Heart right ventricle (tissue), 16 donors: ENCODE results near the gene HS6ST3. TPM values are rescaled to one million over a fixed set of nuclear protein-coding genes. Genes with fewer than 3 reads are reported as not detected.

ENCODE experiments used
- ATAC-seq, 8 donors: fragments of 200-7000 bp; cut with Tn5 transposase; one replicate each; pipeline ENCODE4 v1.9.1; 2020; ENCODE audit warnings: mild to moderate bottlenecking in 8 of 8, moderate library complexity in 8 of 8, moderate number of reproducible peaks in 1 of 8
- DNase-seq, 2 donors: peaks; one replicate each; pipeline ENCODE4 v3.0.0-alpha.2; 2020
- H3K27ac ChIP-seq, 10 donors: fragments of 200-600 bp; sonication (generic) in 2 of 10; one replicate each; pipeline versions ENCODE4 v1.5.0 to v1.8.0; 2020 to 2022; ENCODE audit warnings: mild to moderate bottlenecking in 3 of 10
- H3K27me3 ChIP-seq, 7 donors: fragments of 200-600 bp; one replicate each; pipeline ENCODE4 v1.8.0; 2021 to 2022; ENCODE audit warnings: mild to moderate bottlenecking in 2 of 7
- H3K36me3 ChIP-seq, 9 donors: fragments of 200-600 bp; sonication (generic) in 1 of 9; one replicate each; pipeline versions ENCODE4 v1.5.0 to v1.8.0; 2020 to 2022; ENCODE audit warnings: mild to moderate bottlenecking in 2 of 9
- H3K4me1 ChIP-seq, 9 donors: fragments of 200-600 bp; sonication (generic) in 1 of 9; one replicate each; pipeline versions ENCODE4 v1.5.0 to v1.8.0; 2020 to 2022; ENCODE audit warnings: mild to moderate bottlenecking in 4 of 9
- H3K4me3 ChIP-seq, 10 donors: fragments of 200-600 bp; sonication (generic) in 2 of 10; one replicate each; pipeline versions ENCODE4 v1.5.0 to v1.8.0; 2020 to 2022; ENCODE audit warnings: mild to moderate bottlenecking in 7 of 10, moderate library complexity in 2 of 10
- H3K9me3 ChIP-seq, 11 donors: fragments of 200-600 bp in 10 of 11; sonication (generic) in 2 of 11; one replicate each; pipeline versions ENCODE4 v1.5.0 to v1.8.0; 2013 to 2022; ENCODE audit warnings: mild to moderate bottlenecking in 2 of 11, control low read depth in 1 of 11, moderate library complexity in 1 of 11
- CTCF ChIP-seq, 9 donors: fragments of 200-600 bp; sonication (generic) in 2 of 9; IDR thresholded peaks; one replicate each; pipeline versions ENCODE4 v1.5.0 to v1.8.0; 2021 to 2022; ENCODE audit warnings: antibody characterized with exemption in 9 of 9, mild to moderate bottlenecking in 5 of 9, moderate library complexity in 1 of 9
- WGBS, 2 donors: extraction: QIAGEN DNeasy Blood & Tissue Kit; methylation state at CpG; one replicate each; pipeline ENCODE4 v1.1.7; 2013; ENCODE audit warnings: inconsistent platforms in 1 of 2; 5-methylcytosine and 5-hydroxymethylcytosine counted together
- intact Hi-C, 10 donors: fragments of 100-400 bp; cut with DNase I; formaldehyde crosslinking; loops; one replicate each; pipeline versions ENCODE4 v1.11.1 to v1.14.2; 2022
- polyA plus RNA-seq, 2 donors: library from polyadenylated mRNA; stranded (reverse); fragments of 200-250 nt; gene quantifications; one replicate each; pipeline ENCODE4 v1.2.3, GENCODE V29; 2013
- total RNA-seq, 10 donors: library from RNA; stranded (reverse); fragmentation: NEBNext Ultra II Directional in 3 of 10; extraction: Animal tissue kit (Norgen Biotek cat#: 25700) in 3 of 10; gene quantifications; one replicate each; pipeline versions ENCODE4 v1.2.1 to v1.2.4, GENCODE V29; 2021 to 2023
- donor health status: Arrhythmogenic right ventricular cardiomyopathy.
- donor health status: ischemic (EF 13 %, LVEDD 7.1; RV severe dilation, severe dysfunction).
- donor health status: healthy with polysubstance abuse.
- donor health status: DM: no; HTN: yes; CAD: no.
- donor health status: DM: no; HTN: no; CAD: no.
- donor health status: ischemic (EF 25% LVEDD 6.9; RV normal size, moderate dysfunction).
- donor health status: ischemic (EF 25% LVEDD 5.7; RV mildly dilated, moderate dysfunction).
- donor health status: healthy.
- donor health status: DM: yes; HTN: yes; CAD: no.
- donor health status: Ischemic cardiomyopathy.
- donor health status: ischemic (EF 35%, LVEDD 5.7; RV mildly dilated, moderate dysfunction).
- donor health status: nonischemic (EF 11% LVEDD 7.7; RV severe dilation, severe dysfunction).
- donor health status: DM: yes; HTN: yes; CAD: no.
- donor health status: PGD.
- donor health status: ischemic (EF 29% LVEDD 5.4; RV normal size, mild dysfunction).
- donor health status: nonischemic (EF 23%, LVEDD 6.1; RV moderate dilation, normal function).

HS6ST3 gene
- total and polyA plus RNA-seq, 12 donors: 0.01 to 7.6 (median 1.2) TPM

GRCh38 chr13:96179309-96179708, 89.4 kb downstream of the HS6ST3 start:
- Histone ChIP-seq H3K36me3 (no peaks in the 10 kb centered on the region), H3K27me3 (peaks cover 0 to 3% (median 0%) of the 10 kb centered on the region in 7 donors), H3K27ac (no peak overlapping the region), H3K4me3 (no peak overlapping the region), H3K4me1 (no peaks in the 10 kb centered on the region), H3K9me3 (no peaks in the 10 kb centered on the region)
- ATAC-seq (no peak), DNase-seq (no peak)
- 63% methylated on average over 5 of the region's 5 CpGs for WGBS, 2 donors
- intact Hi-C loops: no loop called here
- TF ChIP-seq CTCF (IDR thresholded peaks at IDR 0.05): no peak

- intact Hi-C loops: no loop called here
- TF ChIP-seq CTCF (IDR thresholded peaks at IDR 0.05): no peak
- no peaks in the 10 kb centered on the region for H3K36me3 ChIP-seq
- no peaks in the 10 kb centered on the region for H3K27me3 ChIP-seq
- ATAC-seq (no peak), DNase-seq (no peak)
- H3K27ac ChIP-seq: no peak overlapping the region
- H3K4me3 ChIP-seq: no peak overlapping the region
- no peaks in the 10 kb centered on the region for H3K4me1 ChIP-seq
- 60 to 65% methylated on average over 5 of the region's 5 CpGs for WGBS, 2 donors
- no peaks in the 10 kb centered on the region for H3K9me3 ChIP-seq
Observed at GRCh38 chr13:96181911-96182310, 92.0 kb downstream of the HS6ST3 start.

- Histone ChIP-seq H3K4me3 (no peak overlapping the region), H3K27ac (no peak overlapping the region), H3K9me3 (no peaks in the 10 kb centered on the region), H3K27me3 (no peaks in the 10 kb centered on the region), H3K4me1 (no peaks in the 10 kb centered on the region), H3K36me3 (no peaks in the 10 kb centered on the region)
- no peak for TF ChIP-seq CTCF (IDR thresholded peaks at IDR 0.05)
- WGBS, 2 donors: 85 to 88% methylated on average over 6 of the region's 6 CpGs
- intact Hi-C loops: no loop called here
- DNase-seq: no peak
- no peak for ATAC-seq
Observed at GRCh38 chr13:96185818-96186217, 95.9 kb downstream of the HS6ST3 start.

GRCh38 chr13:96191367-96191766, 101.5 kb downstream of the HS6ST3 start:
- ATAC-seq: no peak
- no peaks in the 10 kb centered on the region for H3K9me3 ChIP-seq
- DNase-seq: no peak
- H3K27me3 ChIP-seq: peaks cover 0 to 6% (median 0%) of the 10 kb centered on the region in 7 donors
- intact Hi-C loops: no loop called here
- no peaks in the 10 kb centered on the region for H3K4me1 ChIP-seq
- no peak for TF ChIP-seq CTCF (IDR thresholded peaks at IDR 0.05)
- no peak overlapping the region for H3K27ac ChIP-seq
- WGBS, 2 donors: 36 to 38% methylated on average over 3 of the region's 3 CpGs
- no peak overlapping the region for H3K4me3 ChIP-seq
- H3K36me3 ChIP-seq: no peaks in the 10 kb centered on the region
